IMR-90 (cell line): Measurements from ENCODE around the gene KIF13A. TPM values are rescaled to one million over a fixed set of nuclear protein-coding genes. Genes with fewer than 3 reads are reported as not detected.

ENCODE experiments used
- ATAC-seq: fragments of 200-7000 bp; cut with Tn5 transposase; 2 replicates; pipeline ENCODE4 v1.9.1; 2020; ENCODE audit warnings: low read depth, mild to moderate bottlenecking, moderate library complexity
- BruUV-seq: library from RNA; stranded (reverse); fragments of 400-500 nt; replicated peaks from 2 replicates; lab custom pipeline; 2021; lab: Mats Ljungman, UMichigan
- CTCF ChIA-PET: fragments of 300-600 bp; formaldehyde crosslinking; extraction: SDS; loops from one replicate; lab custom pipeline; 2021; ENCODE audit warnings: antibody characterized with exemption; lab: Yijun Ruan, JAX
- POLR2A ChIA-PET: fragments of 300-600 bp; sonication (Branson Sonifier 250); formaldehyde crosslinking; loops from one replicate; lab custom pipeline; 2022; ENCODE audit warnings: antibody characterized with exemption; ENCODE audit not compliant: unreplicated experiment; lab: Charles Lee
- DNase-seq: peaks from one replicate; pipeline ENCODE4 v3.0.0; 2013
- H2AFZ ChIP-seq: replicated peaks from 2 replicates; pipeline ENCODE3; 2013; ENCODE audit warnings: low read length, mild to moderate bottlenecking; ENCODE audit not compliant: poor library complexity
- H2AK5ac ChIP-seq: 2 replicates; pipeline ENCODE4 v1.6.1; 2013; ENCODE audit warnings: low read depth, low read length, inconsistent platforms
- H2AK9ac ChIP-seq: replicated peaks from 2 replicates; pipeline ENCODE3; 2013; ENCODE audit warnings: mild to moderate bottlenecking, low read depth, low read length, moderate library complexity; ENCODE audit not compliant: poor library complexity
- H2BK120ac ChIP-seq: 2 replicates; pipeline ENCODE4 v1.6.1; 2013; ENCODE audit warnings: low read depth, low read length, inconsistent platforms
- H2BK15ac ChIP-seq: 3 replicates; pipeline ENCODE4 v1.6.1; 2013; ENCODE audit warnings: low read depth, low read length, inconsistent platforms
- H2BK20ac ChIP-seq: 2 replicates; pipeline ENCODE4 v1.6.1; 2013; ENCODE audit warnings: low read depth, mild to moderate bottlenecking, inconsistent platforms, low read length, moderate library complexity
- H2BK5ac ChIP-seq: 2 replicates; pipeline ENCODE4 v1.6.1; 2013; ENCODE audit warnings: mild to moderate bottlenecking, low read depth, low read length, inconsistent platforms; ENCODE audit not compliant: poor library complexity, severe bottlenecking
- H3K14ac ChIP-seq: replicated peaks from 2 replicates; pipeline ENCODE4 v1.6.1; 2013; ENCODE audit warnings: low read depth, low read length, inconsistent platforms
- H3K18ac ChIP-seq: 2 replicates; pipeline ENCODE4 v1.6.1; 2013; ENCODE audit warnings: low read depth, low read length, control low read depth
- H3K23ac ChIP-seq: 2 replicates; pipeline ENCODE4 v1.6.1; 2013; ENCODE audit warnings: low read depth, low read length, inconsistent platforms
- H3K27ac ChIP-seq: 2 replicates; pipeline ENCODE4 v1.5.1; 2013; ENCODE audit warnings: mild to moderate bottlenecking, control low read depth, low read length; ENCODE audit not compliant: insufficient read depth
- H3K27me3 ChIP-seq: 2 replicates; pipeline ENCODE4 v1.6.1; 2013; ENCODE audit warnings: low read length; ENCODE audit not compliant: control insufficient read depth, insufficient read depth
- H3K36me3 ChIP-seq: 2 replicates; pipeline ENCODE4 v1.6.1; 2013; ENCODE audit warnings: low read length, mixed read lengths; ENCODE audit not compliant: control insufficient read depth, insufficient read depth
- H3K4ac ChIP-seq: 2 replicates; pipeline ENCODE4 v1.6.1; 2013; ENCODE audit warnings: low read depth, low read length, inconsistent platforms
- H3K4me1 ChIP-seq: 2 replicates; pipeline ENCODE4 v1.6.1; 2013; ENCODE audit warnings: low read length, mixed read lengths; ENCODE audit not compliant: control insufficient read depth, insufficient read depth
- H3K4me2 ChIP-seq: 2 replicates; pipeline ENCODE4 v1.6.1; 2013; ENCODE audit warnings: low read depth, mild to moderate bottlenecking, control low read depth, low read length, moderate library complexity
- H3K4me3 ChIP-seq: 2 replicates; pipeline ENCODE4 v1.5.1; 2013; ENCODE audit warnings: low read depth, mild to moderate bottlenecking, control low read depth, low read length, moderate library complexity; ENCODE audit not compliant: insufficient read depth
- H3K56ac ChIP-seq: 2 replicates; pipeline ENCODE4 v1.6.1; 2013; ENCODE audit warnings: low read length, inconsistent platforms; ENCODE audit not compliant: insufficient read depth; ENCODE audit errors: extremely low read depth
- H3K79me1 ChIP-seq, 2 experiments: 2 replicates each; pipeline ENCODE4 v1.6.1; 2013; ENCODE audit warnings: low read length in 2 of 2, inconsistent platforms in 1 of 2, low read depth in 1 of 2
- H3K9ac ChIP-seq: 2 replicates; pipeline ENCODE4 v1.6.1; 2013; ENCODE audit warnings: low read depth, low read length, control low read depth
- H3K9me1 ChIP-seq: 2 replicates; pipeline ENCODE4 v1.6.1; 2013; ENCODE audit warnings: low read length, inconsistent platforms; ENCODE audit not compliant: insufficient read depth
- H3K9me3 ChIP-seq: 2 replicates; pipeline ENCODE4 v1.6.1; 2013; ENCODE audit warnings: low read length; ENCODE audit not compliant: control insufficient read depth, insufficient read depth
- H4K20me1 ChIP-seq: 2 replicates; pipeline ENCODE4 v1.6.1; 2013; ENCODE audit warnings: low read length, inconsistent platforms; ENCODE audit not compliant: insufficient read depth
- H4K5ac ChIP-seq: 2 replicates; pipeline ENCODE4 v1.6.1; 2013; ENCODE audit warnings: mild to moderate bottlenecking, low read depth, low read length, control low read depth
- H4K8ac ChIP-seq, 2 experiments: 2 replicates each; pipeline ENCODE4 v1.6.1; 2013; ENCODE audit warnings: low read depth in 2 of 2, low read length in 2 of 2, control low read depth in 1 of 2, inconsistent platforms in 1 of 2
- H4K91ac ChIP-seq: 2 replicates; pipeline ENCODE4 v1.6.1; 2013; ENCODE audit warnings: low read depth, low read length, inconsistent platforms; ENCODE audit not compliant: insufficient read depth
- CEBPB ChIP-seq: IDR thresholded peaks from 2 replicates; pipeline ENCODE4 v1.6.1; 2012; ENCODE audit warnings: low read depth, low read length, improper control_type of control experiment
- MAZ ChIP-seq: IDR thresholded peaks from 2 replicates; pipeline ENCODE4 v1.6.1; 2012; ENCODE audit warnings: low read depth, mild to moderate bottlenecking, low read length, improper control_type of control experiment, moderate library complexity, borderline replicate concordance
- MXI1 ChIP-seq: IDR thresholded peaks from 2 replicates; pipeline ENCODE4 v1.6.1; 2012; ENCODE audit warnings: low read depth, mild to moderate bottlenecking, low read length, moderate library complexity, borderline replicate concordance
- RAD21 ChIP-seq: IDR thresholded peaks from 2 replicates; pipeline ENCODE4 v1.6.1; 2012; ENCODE audit warnings: low read length, improper control_type of control experiment
- WGBS, 2 experiments: methylation state at CpG; one replicate each; pipeline versions ENCODE4 v1.1.5 to v1.1.7; 2013; ENCODE audit warnings: missing lambda C conversion rate in 2 of 2; ENCODE audit not compliant: insufficient read length in 1 of 2; ENCODE audit errors: extremely low coverage in 2 of 2; 5-methylcytosine and 5-hydroxymethylcytosine counted together
- dilution Hi-C: fragments of 300-500 bp; cut with HindIII; formaldehyde crosslinking; loops from one replicate; pipeline ENCODE4 v1.14.3; 2018; ENCODE audit warnings: low sequenced_read_pairs; ENCODE audit not compliant: unreplicated experiment
- in situ Hi-C: fragments of 300-500 bp; cut with MboI; formaldehyde crosslinking; loops from 3 replicates; pipeline ENCODE4 v1.14.3; 2019; ENCODE audit warnings: low sequenced_read_pairs, inconsistent platforms, mixed read lengths
- intact Hi-C: fragments of 100-400 bp; cut with micrococcal nuclease; formaldehyde crosslinking; loops from 2 replicates; pipeline ENCODE4 v1.10.0; 2022
- polyA plus RNA-seq, 3 experiments: library from polyadenylated mRNA; depleted of rRNA; stranded (reverse); fragments of >200 nt; gene quantifications; 2 replicates each; pipeline ENCODE4 v1.2.3, GENCODE V29; 2012; ENCODE audit warnings: low replicate concordance in 1 of 3
- total RNA-seq: library from RNA; depleted of rRNA; stranded (reverse); fragments of >200 nt; gene quantifications from 2 replicates; pipeline ENCODE4 v1.2.3, GENCODE V29; 2012
- TF ChIP-seq, protein P1 (sequence below): conservative IDR thresholded peaks from 2 replicates; pipeline ENCODE4 v1.5.1; 2012; ENCODE audit warnings: mild to moderate bottlenecking, low read depth, low read length, improper control_type of control experiment

KIF13A gene
- total and polyA plus RNA-seq, 2 of the 4 experiments (the other 2 are of a cell fraction): 23.3 to 51.8 TPM

DNA sequence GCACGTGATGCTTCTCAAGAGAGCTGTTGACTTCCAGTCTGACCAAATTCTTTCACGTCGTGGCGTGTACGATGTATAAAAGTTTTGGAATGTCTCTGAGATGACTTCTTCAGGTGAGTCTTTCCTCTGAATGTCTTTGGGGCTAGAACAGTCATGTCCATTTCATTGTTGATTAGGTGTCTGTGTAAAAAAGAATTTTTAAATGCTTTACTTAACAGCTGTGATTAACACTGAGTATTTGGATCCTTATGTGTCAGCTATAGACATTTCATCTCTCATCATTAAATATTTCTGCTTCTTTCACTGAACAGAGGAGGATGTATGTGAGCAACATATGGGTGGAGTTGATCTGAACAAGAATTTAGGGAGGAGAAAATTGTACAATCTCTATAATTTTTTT, 29.3 kb upstream of the KIF13A start:
- Histone ChIP-seq H2BK15ac (no peak overlapping the region), H3K27me3 (0 out of 2 replicates have a peak, but pooled peaks cover 2% of the 10 kb centered on the region), H2AK5ac (no peak overlapping the region), H4K91ac (no peak overlapping the region), H3K9me3 (no peaks in the 10 kb centered on the region), H3K9me1 (no peaks in the 10 kb centered on the region; the same call in 1 of the 2 replicates), H2BK5ac (no peak overlapping the region), H4K20me1 (no peaks in the 10 kb centered on the region), H3K36me3 (no peaks in the 10 kb centered on the region), H3K27ac (no peak overlapping the region), H2AFZ (no peak overlapping the region), H2AK9ac (no peak overlapping the region), H2BK120ac (no peak overlapping the region), H3K79me1 (no peaks in the 10 kb centered on the region), H4K5ac (no peak overlapping the region), H3K4me1 (no peaks in the 10 kb centered on the region), H4K8ac (no peak overlapping the region), H3K4ac (no peak overlapping the region), H3K4me3 (no peak overlapping the region), H3K14ac (no peak overlapping the region), H3K18ac (no peak overlapping the region), H3K23ac (no peak overlapping the region), H3K9ac (no peak overlapping the region), H3K56ac (no peak overlapping the region), H3K4me2 (no peak overlapping the region), H2BK20ac (no peak overlapping the region)
- ATAC-seq: no peak
- dilution Hi-C loops: no loop called here
- CTCF ChIA-PET: no interaction called here
- no CpG with 5 or more reads among the region's 5 CpGs for WGBS, 2 experiments
- intact Hi-C loops: no loop called here
- POLR2A ChIA-PET: no interaction called here
- in situ Hi-C loops: no loop called here
- no TSS peak for BruUV-seq
- TF ChIP-seq MAZ (no peak), MXI1 (no peak), RAD21 (no peak), CEBPB (no peak)
- TF ChIP-seq, protein P1, sequence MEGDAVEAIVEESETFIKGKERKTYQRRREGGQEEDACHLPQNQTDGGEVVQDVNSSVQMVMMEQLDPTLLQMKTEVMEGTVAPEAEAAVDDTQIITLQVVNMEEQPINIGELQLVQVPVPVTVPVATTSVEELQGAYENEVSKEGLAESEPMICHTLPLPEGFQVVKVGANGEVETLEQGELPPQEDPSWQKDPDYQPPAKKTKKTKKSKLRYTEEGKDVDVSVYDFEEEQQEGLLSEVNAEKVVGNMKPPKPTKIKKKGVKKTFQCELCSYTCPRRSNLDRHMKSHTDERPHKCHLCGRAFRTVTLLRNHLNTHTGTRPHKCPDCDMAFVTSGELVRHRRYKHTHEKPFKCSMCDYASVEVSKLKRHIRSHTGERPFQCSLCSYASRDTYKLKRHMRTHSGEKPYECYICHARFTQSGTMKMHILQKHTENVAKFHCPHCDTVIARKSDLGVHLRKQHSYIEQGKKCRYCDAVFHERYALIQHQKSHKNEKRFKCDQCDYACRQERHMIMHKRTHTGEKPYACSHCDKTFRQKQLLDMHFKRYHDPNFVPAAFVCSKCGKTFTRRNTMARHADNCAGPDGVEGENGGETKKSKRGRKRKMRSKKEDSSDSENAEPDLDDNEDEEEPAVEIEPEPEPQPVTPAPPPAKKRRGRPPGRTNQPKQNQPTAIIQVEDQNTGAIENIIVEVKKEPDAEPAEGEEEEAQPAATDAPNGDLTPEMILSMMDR: no peak
- DNase-seq: no peak
